Esophagus squamous epithelium (tissue), 4 donors: ENCODE measurements around the gene RELN.

ENCODE experiments used
- CTCF ChIP-seq, 6 experiments: fragments of 450-650 bp in 4 of 6; fragments of 200-600 bp in 2 of 6; sonication (generic) in 2 of 6; IDR thresholded peaks; one replicate each; pipeline ENCODE4 v1.5.1; 2016 to 2019; ENCODE audit warnings: antibody characterized with exemption in 6 of 6, mild to moderate bottlenecking in 4 of 6, moderate library complexity in 4 of 6
- POLR2A ChIP-seq, 4 donors: fragments of 450-650 bp; IDR thresholded peaks; one replicate each; pipeline ENCODE4 v1.6.1; 2017; ENCODE audit warnings: antibody characterized with exemption in 4 of 4, mild to moderate bottlenecking in 4 of 4, moderate library complexity in 3 of 4

GRCh38 chr7:103680161-103681144 lies 309.0 kb downstream of the RELN start:
- TF ChIP-seq CTCF (IDR thresholded peaks at IDR 0.05) (no peak), POLR2A (IDR thresholded peaks at IDR 0.05) (no peak)
